Stimulated activated CD8-positive, alpha-beta memory T cell treated with anti-CD3 and anti-CD28 coated beads, Interleukin-4, amount 100 ng/mL, for 4 hours (primary cell): ENCODE results near the gene TRIO.
"Not testable (repeated sequence)": the region's sequence is repeated elsewhere in the genome, so short reads cannot be mapped to it uniquely, and the experiment has no call there.

Experiments
- DNase-seq, 2 donors: peaks; one replicate each; pipeline ENCODE4 v3.0.0-alpha.2; 2020; ENCODE audit warnings: low read depth in 2 of 2, low spot score in 1 of 2

The TRIO gene

GRCh38 chr5:14526493-14526892 is 383.4 kb downstream of the TRIO start:
- no peak for DNase-seq

GRCh38 chr5:14528115-14528514 is 385.0 kb downstream of the TRIO start:
- no peak for DNase-seq

GRCh38 chr5:14528926-14529325 is 385.8 kb downstream of the TRIO start:
- no peak for DNase-seq

- DNase-seq, result no peak
These were observed 388.5 kb downstream of the TRIO start for GRCh38 chr5:14531668-14532067.

- no peak for DNase-seq
These were observed 389.0 kb downstream of the TRIO start for GRCh38 chr5:14532180-14532579.

GRCh38 chr5:14534773-14535172 is 391.6 kb downstream of the TRIO start:
- no peak for DNase-seq

GRCh38 chr5:14545308-14545707 is 402.2 kb downstream of the TRIO start:
- no peak for DNase-seq

GRCh38 chr5:14545862-14546261 is 402.7 kb downstream of the TRIO start:
- no peak for DNase-seq

- DNase-seq, result no peak
These were observed 404.5 kb downstream of the TRIO start for GRCh38 chr5:14547666-14548065.

- DNase-seq, result no peak
These were observed 408.1 kb downstream of the TRIO start for GRCh38 chr5:14551211-14551610.

GRCh38 chr5:14552017-14552416 is 408.9 kb downstream of the TRIO start:
- DNase-seq, result no peak

- DNase-seq, result not testable (repeated sequence)
These were observed 411.1 kb downstream of the TRIO start for GRCh38 chr5:14554288-14554687.

- no peak for DNase-seq
These were observed 412.9 kb downstream of the TRIO start for GRCh38 chr5:14556015-14556414.

GRCh38 chr5:14557203-14557770 is 414.1 kb downstream of the TRIO start:
- no peak for DNase-seq

- no peak for DNase-seq
These were observed 414.8 kb downstream of the TRIO start for GRCh38 chr5:14557791-14558415.
